HepG2 (cell line): ENCODE results near the gene ARTN. TPM values are rescaled to one million over a fixed set of nuclear protein-coding genes. Genes with fewer than 3 reads are reported as not detected.
A peak's percentile ranks its signal among the peaks of the same experiment; 100 is the strongest.

Experiments
- ATF1 ChIP-seq: IDR thresholded peaks from 2 replicates; pipeline ENCODE4 v1.6.1; 2016; ENCODE audit warnings: mild to moderate bottlenecking, control low read depth
- DNMT1 ChIP-seq: sonication (generic); formaldehyde crosslinking; IDR thresholded peaks from 2 replicates; pipeline ENCODE4 v1.5.1; 2020; ENCODE audit warnings: mild to moderate bottlenecking, missing genetic modification reagents
- DPF2 ChIP-seq: sonication (generic); formaldehyde crosslinking; IDR thresholded peaks from 2 replicates; pipeline ENCODE4 v1.4.0; 2020; ENCODE audit warnings: mild to moderate bottlenecking, low read depth, missing genetic modification reagents, borderline replicate concordance
- FOXK1 ChIP-seq: sonication (generic); formaldehyde crosslinking; IDR thresholded peaks from 2 replicates; pipeline ENCODE4 v1.4.0; 2020; ENCODE audit warnings: low read depth, missing genetic modification reagents, borderline replicate concordance
- GLI4 ChIP-seq: sonication (generic); formaldehyde crosslinking; IDR thresholded peaks from 2 replicates; pipeline ENCODE4 v1.5.1; 2020; ENCODE audit warnings: missing genetic modification reagents, mild to moderate bottlenecking, moderate library complexity, borderline replicate concordance
- GPN1 ChIP-seq: sonication (generic); formaldehyde crosslinking; IDR thresholded peaks from 2 replicates; pipeline ENCODE4 v1.5.1; 2020; ENCODE audit warnings: missing genetic modification reagents, borderline replicate concordance
- KAT8 ChIP-seq: IDR thresholded peaks from 2 replicates; pipeline ENCODE4 v1.6.1; 2016; ENCODE audit warnings: missing genetic modification reagents, missing compliant biosample characterization
- KMT2B ChIP-seq: IDR thresholded peaks from 2 replicates; pipeline ENCODE4 v1.6.1; 2016; ENCODE audit warnings: missing genetic modification reagents, missing compliant biosample characterization
- NRL ChIP-seq: sonication (generic); formaldehyde crosslinking; IDR thresholded peaks from 2 replicates; pipeline ENCODE4 v1.5.0; 2020; ENCODE audit warnings: missing genetic modification reagents, mild to moderate bottlenecking, moderate library complexity, borderline replicate concordance
- PITX1 ChIP-seq: sonication (generic); formaldehyde crosslinking; IDR thresholded peaks from 2 replicates; pipeline ENCODE4 v1.5.1; 2020; ENCODE audit warnings: mild to moderate bottlenecking, missing genetic modification reagents
- SP140L ChIP-seq: sonication (generic); formaldehyde crosslinking; IDR thresholded peaks from 2 replicates; pipeline ENCODE4 v1.4.0; 2020; ENCODE audit warnings: missing genetic modification reagents, borderline replicate concordance
- TBX3 ChIP-seq: fragments of 450-650 bp; IDR thresholded peaks from 2 replicates; pipeline ENCODE4 v1.6.1; 2017; ENCODE audit warnings: antibody characterized with exemption, mild to moderate bottlenecking, inconsistent platforms, borderline replicate concordance
- U2AF1 ChIP-seq: fragments of 200-400 bp; formaldehyde crosslinking; optimal IDR thresholded peaks from 2 replicates; pipeline ENCODE3; 2017; ENCODE audit warnings: mild to moderate bottlenecking, low read depth, low read length
- ZNF225 ChIP-seq: sonication (generic); formaldehyde crosslinking; IDR thresholded peaks from 2 replicates; pipeline ENCODE4 v1.4.0; 2020; ENCODE audit warnings: mild to moderate bottlenecking, missing genetic modification reagents
- ZNF24 ChIP-seq: fragments of 450-650 bp; IDR thresholded peaks from 2 replicates; pipeline ENCODE4 v1.6.1; 2017; ENCODE audit warnings: antibody characterized with exemption, mild to moderate bottlenecking
- ZNF256 ChIP-seq: sonication (generic); formaldehyde crosslinking; conservative IDR thresholded peaks from 2 replicates; pipeline ENCODE4 v1.4.0; 2020; ENCODE audit warnings: missing genetic modification reagents
- ZNF367 ChIP-seq: sonication (generic); formaldehyde crosslinking; IDR thresholded peaks from 2 replicates; pipeline ENCODE4 v1.4.0; 2020; ENCODE audit warnings: missing genetic modification reagents, borderline replicate concordance
- ZNF597 ChIP-seq: sonication (generic); formaldehyde crosslinking; IDR thresholded peaks from 2 replicates; pipeline ENCODE4 v1.5.0; 2020; ENCODE audit warnings: missing genetic modification reagents
- ZNF615 ChIP-seq: sonication (generic); formaldehyde crosslinking; IDR thresholded peaks from 2 replicates; pipeline ENCODE4 v1.5.0; 2020; ENCODE audit warnings: mild to moderate bottlenecking, missing genetic modification reagents, borderline replicate concordance
- ZNF678 ChIP-seq: sonication (generic); formaldehyde crosslinking; IDR thresholded peaks from 2 replicates; pipeline ENCODE4 v1.4.0; 2020; ENCODE audit warnings: mild to moderate bottlenecking, missing genetic modification reagents
- polyA plus RNA-seq, 8 experiments: library from polyadenylated mRNA; depleted of rRNA in 3 of 8; stranded (reverse) in 7 of 8; unstranded in 1 of 8; fragments of >200 nt; fragmentation: Illumina TruSeq in 4 of 8; extraction: Trizol in 4 of 8; gene quantifications; 2 replicates each; pipeline versions ENCODE4 v1.2.1 to v1.2.3, GENCODE V29; 2011 to 2016; ENCODE audit warnings: low read depth in 4 of 8, missing spikeins in 1 of 8, mixed read lengths in 1 of 8; ENCODE audit not compliant: insufficient read depth in 1 of 8
- total RNA-seq, 5 experiments: library from RNA; depleted of rRNA; stranded (reverse); fragments of >200 nt; fragmentation: Illumina TruSeq; extraction: Trizol; gene quantifications; 2 replicates each; pipeline ENCODE4 v1.2.3, GENCODE V29; 2016; ENCODE audit warnings: low read depth in 1 of 5
- TF ChIP-seq, protein P1 (sequence below): sonication (generic); formaldehyde crosslinking; IDR thresholded peaks from 2 replicates; pipeline ENCODE4 v1.4.0; 2020; ENCODE audit warnings: missing genetic modification reagents; ENCODE audit errors: not compliant biosample characterization
- TF ChIP-seq, protein P2 (sequence below): sonication (generic); formaldehyde crosslinking; IDR thresholded peaks from 2 replicates; pipeline ENCODE4 v1.4.0; 2020; ENCODE audit warnings: mild to moderate bottlenecking, missing genetic modification reagents
- TF ChIP-seq, protein P3 (sequence below): sonication (generic); formaldehyde crosslinking; IDR thresholded peaks from 2 replicates; pipeline ENCODE4 v1.4.0; 2020; ENCODE audit warnings: missing genetic modification reagents
- TF ChIP-seq, protein P4 (sequence below): sonication (generic); formaldehyde crosslinking; IDR thresholded peaks from 2 replicates; pipeline ENCODE4 v1.4.0; 2020; ENCODE audit warnings: mild to moderate bottlenecking, low read depth, missing genetic modification reagents

The ARTN gene
- total and polyA plus RNA-seq, 2 of the 13 experiments (the other 11 are each of a cell fraction or from before 2014, with no cell fraction given) = 0.11 to 0.62 TPM

DNA sequence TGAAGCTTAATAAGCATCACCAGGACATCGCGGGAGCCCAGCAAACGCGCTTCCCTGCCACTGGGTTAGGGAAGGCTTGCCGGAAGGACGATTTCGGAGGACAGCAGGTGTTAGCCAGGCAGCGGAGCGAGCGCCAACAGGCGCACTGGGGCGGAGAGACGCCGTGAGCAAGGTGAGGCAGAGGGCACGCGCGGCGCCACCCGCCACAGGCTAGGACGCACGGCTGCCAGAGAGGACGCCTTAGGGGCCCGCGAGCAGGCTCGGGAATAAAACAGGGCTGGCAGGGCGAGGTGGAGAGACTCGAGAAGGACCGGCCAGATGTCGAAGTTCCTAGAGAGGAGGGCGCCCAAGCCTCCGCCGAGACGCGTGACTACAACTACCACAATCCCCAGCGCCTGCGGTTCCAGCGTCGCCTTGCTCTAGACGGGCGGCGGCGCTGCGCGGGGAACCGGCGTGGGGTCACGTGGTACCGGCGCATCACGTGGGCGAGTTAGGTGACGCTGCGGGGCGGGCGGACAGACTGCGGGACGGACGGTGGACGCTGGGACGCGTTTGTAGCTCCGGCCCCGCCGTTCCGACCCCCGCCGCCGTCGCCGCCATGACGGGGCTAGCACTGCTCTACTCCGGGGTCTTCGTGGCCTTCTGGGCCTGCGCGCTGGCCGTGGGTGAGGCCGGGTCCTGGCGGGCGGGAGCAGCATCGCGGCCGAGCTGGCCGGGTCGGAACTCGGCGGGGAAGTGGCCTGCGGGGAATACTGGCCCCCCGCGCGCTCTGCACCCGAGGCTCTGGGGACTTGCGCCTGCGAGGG, 41.0 kb downstream of the ARTN start, which contains the start of gene ATP6V0B (continued):
- TF ChIP-seq KAT8 (CRISPR knock-in tag) (peak; percentile 82), U2AF1 (peak; percentile 82), SP140L (CRISPR knock-in tag) (no peak), ZNF597 (no peak), NRL (CRISPR knock-in tag) (peak; percentile 85), ZNF615 (no peak), ZNF256 (no peak), GLI4 (CRISPR knock-in tag) (no peak), FOXK1 (CRISPR knock-in tag) (peak; percentile 55; the same call in 1 of the 2 replicates), ZNF678 (CRISPR knock-in tag) (no peak), PITX1 (CRISPR knock-in tag) (no peak; the same call in 1 of the 2 replicates), TBX3 (peak; percentile 47; the same call in 1 of the 2 replicates), ATF1 (CRISPR knock-in tag) (no peak), ZNF367 (CRISPR knock-in tag) (no peak), ZNF225 (CRISPR knock-in tag) (peak; percentile 81; the same call in 1 of the 2 replicates), ZNF24 (no peak), DPF2 (CRISPR knock-in tag) (no peak), DNMT1 (no peak), KMT2B (peak; percentile 80; the same call in 1 of the 2 replicates), GPN1 (no peak)
- TF ChIP-seq, protein P1, sequence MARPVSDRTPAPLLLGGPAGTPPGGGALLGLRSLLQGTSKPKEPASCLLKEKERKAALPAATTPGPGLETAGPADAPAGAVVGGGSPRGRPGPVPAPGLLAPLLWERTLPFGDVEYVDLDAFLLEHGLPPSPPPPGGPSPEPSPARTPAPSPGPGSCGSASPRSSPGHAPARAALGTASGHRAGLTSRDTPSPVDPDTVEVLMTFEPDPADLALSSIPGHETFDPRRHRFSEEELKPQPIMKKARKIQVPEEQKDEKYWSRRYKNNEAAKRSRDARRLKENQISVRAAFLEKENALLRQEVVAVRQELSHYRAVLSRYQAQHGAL (CRISPR knock-in tag) = no peak
- TF ChIP-seq, protein P2, sequence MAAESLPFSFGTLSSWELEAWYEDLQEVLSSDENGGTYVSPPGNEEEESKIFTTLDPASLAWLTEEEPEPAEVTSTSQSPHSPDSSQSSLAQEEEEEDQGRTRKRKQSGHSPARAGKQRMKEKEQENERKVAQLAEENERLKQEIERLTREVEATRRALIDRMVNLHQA (CRISPR knock-in tag) = no peak
- TF ChIP-seq, protein P3, sequence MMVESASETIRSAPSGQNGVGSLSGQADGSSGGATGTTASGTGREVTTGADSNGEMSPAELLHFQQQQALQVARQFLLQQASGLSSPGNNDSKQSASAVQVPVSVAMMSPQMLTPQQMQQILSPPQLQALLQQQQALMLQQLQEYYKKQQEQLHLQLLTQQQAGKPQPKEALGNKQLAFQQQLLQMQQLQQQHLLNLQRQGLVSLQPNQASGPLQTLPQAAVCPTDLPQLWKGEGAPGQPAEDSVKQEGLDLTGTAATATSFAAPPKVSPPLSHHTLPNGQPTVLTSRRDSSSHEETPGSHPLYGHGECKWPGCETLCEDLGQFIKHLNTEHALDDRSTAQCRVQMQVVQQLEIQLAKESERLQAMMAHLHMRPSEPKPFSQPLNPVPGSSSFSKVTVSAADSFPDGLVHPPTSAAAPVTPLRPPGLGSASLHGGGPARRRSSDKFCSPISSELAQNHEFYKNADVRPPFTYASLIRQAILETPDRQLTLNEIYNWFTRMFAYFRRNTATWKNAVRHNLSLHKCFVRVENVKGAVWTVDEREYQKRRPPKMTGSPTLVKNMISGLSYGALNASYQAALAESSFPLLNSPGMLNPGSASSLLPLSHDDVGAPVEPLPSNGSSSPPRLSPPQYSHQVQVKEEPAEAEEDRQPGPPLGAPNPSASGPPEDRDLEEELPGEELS (CRISPR knock-in tag) = 0 out of 2 replicates have a peak, but pooled peaks have one; percentile 23
- TF ChIP-seq, protein P4, sequence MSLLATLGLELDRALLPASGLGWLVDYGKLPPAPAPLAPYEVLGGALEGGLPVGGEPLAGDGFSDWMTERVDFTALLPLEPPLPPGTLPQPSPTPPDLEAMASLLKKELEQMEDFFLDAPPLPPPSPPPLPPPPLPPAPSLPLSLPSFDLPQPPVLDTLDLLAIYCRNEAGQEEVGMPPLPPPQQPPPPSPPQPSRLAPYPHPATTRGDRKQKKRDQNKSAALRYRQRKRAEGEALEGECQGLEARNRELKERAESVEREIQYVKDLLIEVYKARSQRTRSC (CRISPR knock-in tag) = no peak; the same call in 1 of the 2 replicates
